ENCODE measurements around the gene GNG14.

DNA sequence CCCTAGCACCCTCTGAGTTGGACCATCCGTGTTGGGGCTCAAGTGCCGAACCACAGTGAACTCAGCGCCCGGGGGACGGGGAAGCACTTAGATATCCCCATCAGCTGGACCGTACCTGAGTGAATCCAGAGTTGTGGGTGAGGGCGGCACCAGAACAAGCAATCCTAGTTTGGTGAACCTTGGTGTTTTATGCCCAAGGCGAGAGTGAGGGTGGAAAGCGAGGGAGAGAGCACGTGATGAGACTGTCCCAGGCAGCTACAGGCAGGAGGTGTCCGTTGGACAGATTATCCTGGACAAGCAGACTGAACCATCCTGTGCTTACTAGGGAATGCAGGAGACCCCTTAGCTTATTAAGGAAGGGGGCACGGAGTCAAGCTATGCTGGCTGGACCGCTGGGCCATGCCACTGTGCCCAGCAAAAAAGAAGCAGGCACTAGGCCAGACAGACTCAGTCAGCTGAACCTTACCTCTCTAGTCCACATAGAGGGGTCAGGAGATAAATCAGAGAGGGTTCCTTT, 50.1 kb downstream of the GNG14 start:
- no peak for TF ChIP-seq POLR2AphosphoS5 (IDR thresholded peaks at IDR 0.05)
- TF ChIP-seq, protein P1, sequence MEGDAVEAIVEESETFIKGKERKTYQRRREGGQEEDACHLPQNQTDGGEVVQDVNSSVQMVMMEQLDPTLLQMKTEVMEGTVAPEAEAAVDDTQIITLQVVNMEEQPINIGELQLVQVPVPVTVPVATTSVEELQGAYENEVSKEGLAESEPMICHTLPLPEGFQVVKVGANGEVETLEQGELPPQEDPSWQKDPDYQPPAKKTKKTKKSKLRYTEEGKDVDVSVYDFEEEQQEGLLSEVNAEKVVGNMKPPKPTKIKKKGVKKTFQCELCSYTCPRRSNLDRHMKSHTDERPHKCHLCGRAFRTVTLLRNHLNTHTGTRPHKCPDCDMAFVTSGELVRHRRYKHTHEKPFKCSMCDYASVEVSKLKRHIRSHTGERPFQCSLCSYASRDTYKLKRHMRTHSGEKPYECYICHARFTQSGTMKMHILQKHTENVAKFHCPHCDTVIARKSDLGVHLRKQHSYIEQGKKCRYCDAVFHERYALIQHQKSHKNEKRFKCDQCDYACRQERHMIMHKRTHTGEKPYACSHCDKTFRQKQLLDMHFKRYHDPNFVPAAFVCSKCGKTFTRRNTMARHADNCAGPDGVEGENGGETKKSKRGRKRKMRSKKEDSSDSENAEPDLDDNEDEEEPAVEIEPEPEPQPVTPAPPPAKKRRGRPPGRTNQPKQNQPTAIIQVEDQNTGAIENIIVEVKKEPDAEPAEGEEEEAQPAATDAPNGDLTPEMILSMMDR (IDR thresholded peaks at IDR 0.05), result no peak
- TF ChIP-seq EP300 (IDR thresholded peaks at IDR 0.05), result no peak
- TF ChIP-seq POLR2A (IDR thresholded peaks at IDR 0.05), result no peak
